ENCODE results near the gene CREB3L1. TPM values are rescaled to one million over a fixed set of nuclear protein-coding genes. Genes with fewer than 3 reads are reported as not detected.
A peak's percentile ranks its signal among the peaks of the same experiment; 100 is the strongest.

The CREB3L1 gene
- total and polyA plus RNA-seq, 2 donors: 20.0 to 44.3 TPM

DNA sequence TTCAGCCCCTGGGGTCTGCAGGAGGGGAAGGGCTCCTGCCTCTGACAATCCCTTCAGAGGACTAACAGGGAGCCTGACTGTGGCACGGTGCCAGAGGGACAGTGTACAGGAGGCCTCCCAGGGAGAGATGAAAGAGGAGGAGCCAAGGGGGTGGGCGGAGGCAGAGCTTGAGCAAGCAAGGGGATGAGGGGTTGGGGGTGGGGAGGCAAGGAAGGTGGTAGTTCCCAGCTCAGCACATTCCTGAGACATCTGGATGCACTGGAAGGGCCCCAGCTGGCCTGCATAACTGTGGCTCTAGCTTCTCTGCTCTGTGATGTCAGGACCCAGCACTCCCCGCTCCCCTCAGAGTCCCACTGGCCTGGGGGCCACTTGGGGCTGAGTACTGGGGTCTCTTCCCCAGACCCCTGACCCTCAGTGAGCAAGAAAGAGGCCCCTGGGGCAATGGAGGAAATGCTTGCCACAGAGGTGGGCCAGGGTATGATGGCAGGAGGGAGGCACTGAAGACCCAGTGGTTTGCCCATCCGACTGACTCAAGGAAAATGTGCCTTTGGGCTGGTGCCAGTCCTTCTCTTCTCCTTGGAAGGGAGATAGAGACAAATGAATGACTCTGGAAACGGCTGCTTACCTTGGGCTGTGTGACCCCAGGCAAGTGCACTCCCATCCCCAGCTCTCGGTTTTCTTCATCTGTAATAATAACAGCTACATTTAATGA lies 13.3 kb downstream of the CREB3L1 start:
- Histone ChIP-seq H3K4me3 (ENCODE audit: low read depth, low read length) (no peak overlapping the region), H3K36me3 (ENCODE audit: insufficient read depth) (no peaks in the 10 kb centered on the region), H3K4me1 (ENCODE audit: insufficient read depth) (no peaks in the 10 kb centered on the region), H3K27ac (ENCODE audit: low read depth) (peak overlapping the region; percentile 34)
- 36% methylated on average over 6 of the region's 6 CpGs for WGBS
- DNase-seq (ENCODE audit: extremely low spot score): no peak

- Histone ChIP-seq H3K4me1 (ENCODE audit: insufficient read depth) (no peaks in the 10 kb centered on the region), H3K27ac (ENCODE audit: low read depth) (peak overlapping the region; percentile 55), H3K36me3 (ENCODE audit: insufficient read depth) (no peaks in the 10 kb centered on the region), H3K4me3 (ENCODE audit: low read depth, low read length) (no peak overlapping the region)
- WGBS: 28% methylated on average over 10 of the region's 10 CpGs
- DNase-seq (ENCODE audit: extremely low spot score): no peak
Measured at GRCh38 chr11:46291441-46292150, 14.1 kb downstream of the CREB3L1 start.

DNA sequence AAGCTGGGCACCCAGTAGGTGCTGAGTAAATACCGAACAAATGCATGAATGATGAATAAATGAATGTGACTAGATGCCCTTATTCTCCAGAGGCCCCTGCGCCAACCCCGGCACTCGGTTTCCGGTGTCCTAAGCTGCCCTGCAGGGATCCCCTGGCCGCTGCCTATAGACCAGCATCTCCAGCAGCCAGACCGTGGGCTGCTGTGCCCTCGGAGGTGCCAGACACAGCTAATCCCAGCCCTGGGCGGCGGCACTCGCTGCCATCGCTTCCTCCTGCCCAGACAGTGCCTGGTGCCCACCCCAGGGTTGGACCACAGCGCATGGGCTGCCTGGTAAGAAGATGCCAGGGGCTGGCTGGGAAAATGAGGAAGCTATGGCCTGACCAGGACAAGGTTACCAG lies 15.6 kb downstream of the CREB3L1 start:
- 83% methylated on average over 13 of the region's 13 CpGs for WGBS
- no peak for DNase-seq (ENCODE audit: extremely low spot score)
- no peak overlapping the region for H3K4me3 ChIP-seq (ENCODE audit: low read depth, low read length)
- H3K36me3 ChIP-seq (ENCODE audit: insufficient read depth): no peaks in the 10 kb centered on the region
- peak overlapping the region; percentile 28 for H3K27ac ChIP-seq (ENCODE audit: low read depth)
- H3K4me1 ChIP-seq (ENCODE audit: insufficient read depth): no peaks in the 10 kb centered on the region

- H3K4me3 ChIP-seq (ENCODE audit: low read depth, low read length): no peak overlapping the region
- 71% methylated on average over 9 of the region's 9 CpGs for WGBS
- no peaks in the 10 kb centered on the region for H3K4me1 ChIP-seq (ENCODE audit: insufficient read depth)
- H3K36me3 ChIP-seq (ENCODE audit: insufficient read depth): no peaks in the 10 kb centered on the region
- no peak for DNase-seq (ENCODE audit: extremely low spot score)
- peak overlapping the region; percentile 28 for H3K27ac ChIP-seq (ENCODE audit: low read depth)
Measured at GRCh38 chr11:46293641-46294103, 16.2 kb downstream of the CREB3L1 start.

DNA sequence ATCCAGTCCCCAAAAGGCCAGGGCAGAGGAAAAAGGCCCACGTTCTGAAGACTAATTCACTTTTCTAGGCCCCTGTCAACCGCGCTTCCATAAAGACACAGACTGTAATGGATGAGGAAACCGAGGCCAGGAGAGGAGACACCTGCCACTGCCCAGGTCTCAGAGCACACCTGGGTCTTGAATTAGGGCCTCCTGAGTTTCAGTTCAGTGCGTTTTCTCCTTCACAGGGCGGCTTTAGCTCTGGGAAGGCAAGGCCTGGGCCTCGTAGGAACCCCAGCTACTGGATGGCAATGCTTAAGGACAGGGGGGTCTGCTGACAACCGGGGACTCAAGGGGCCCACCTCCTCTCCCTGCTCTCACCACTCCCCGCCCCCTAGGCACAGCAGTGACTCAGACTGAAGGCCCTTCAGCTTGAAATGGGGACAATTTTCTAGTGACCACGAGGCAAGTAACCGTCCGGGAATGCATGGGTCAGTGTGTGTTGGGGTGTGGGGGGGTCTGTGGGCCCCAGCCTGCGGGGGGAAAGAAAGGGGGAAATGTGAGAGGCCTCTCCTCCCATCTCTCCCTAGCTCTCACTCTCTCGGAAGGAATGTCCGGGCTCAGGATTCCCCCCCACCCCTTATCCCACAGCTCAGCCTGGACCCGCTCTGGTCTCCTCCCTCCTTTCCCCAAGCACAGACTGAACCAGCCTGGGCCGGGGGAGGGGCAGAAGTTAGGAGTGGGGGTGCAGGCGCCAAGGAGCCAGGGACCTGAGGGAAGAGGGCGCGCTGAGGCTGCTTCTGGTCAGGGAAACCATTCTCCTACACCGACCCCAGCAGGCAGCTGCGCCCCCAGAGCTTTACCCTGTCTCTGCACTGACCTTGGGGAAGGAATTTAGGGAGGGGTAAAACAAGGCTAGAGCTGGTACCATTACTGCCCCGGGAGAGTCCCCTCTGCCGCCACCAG lies 17.2 kb downstream of the CREB3L1 start:
- Histone ChIP-seq H3K4me1 (ENCODE audit: insufficient read depth) (no peaks in the 10 kb centered on the region), H3K36me3 (ENCODE audit: insufficient read depth) (no peaks in the 10 kb centered on the region), H3K4me3 (ENCODE audit: low read depth, low read length) (peak overlapping the region; percentile 34), H3K27ac (ENCODE audit: low read depth) (peak overlapping the region; percentile 19)
- WGBS: 37% methylated on average over 24 of the region's 24 CpGs
- DNase-seq (ENCODE audit: extremely low spot score): no peak

DNA sequence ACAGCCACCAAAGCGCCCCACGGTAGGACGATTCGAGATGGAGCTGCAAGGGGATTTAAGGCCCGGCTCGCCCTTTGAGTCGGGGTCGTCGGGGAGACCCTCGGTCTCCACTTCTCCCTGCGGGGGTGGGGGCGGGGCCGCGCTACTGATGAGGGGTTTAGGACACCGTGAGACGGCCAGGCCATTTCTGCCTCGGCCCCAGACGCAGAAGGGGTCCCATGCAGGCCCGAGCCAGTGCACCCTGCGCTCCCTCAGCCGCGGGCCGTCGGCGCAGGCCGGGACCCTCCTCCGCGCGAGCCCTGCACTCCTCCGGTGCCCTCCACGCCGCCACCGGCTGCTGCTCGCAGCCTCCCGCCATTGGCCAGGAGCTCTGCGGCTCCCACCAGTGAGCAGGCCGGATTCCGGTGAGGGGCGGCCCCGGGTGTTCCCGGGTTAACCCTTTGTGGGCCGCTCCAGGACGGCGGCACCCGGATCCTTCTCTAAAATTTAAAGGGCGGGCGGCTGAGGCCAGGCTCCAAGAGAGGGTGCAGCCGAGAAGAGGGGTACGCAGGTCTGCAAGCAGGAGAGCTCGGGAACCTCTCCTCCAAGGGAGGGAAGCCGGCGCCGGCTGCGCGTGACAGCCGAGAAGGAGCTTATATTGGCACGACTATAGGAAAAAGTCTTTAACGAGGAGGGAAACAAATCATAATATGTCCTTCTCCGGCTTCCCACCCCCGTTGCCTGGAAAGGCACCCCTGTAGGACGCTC lies 18.0 kb downstream of the CREB3L1 start:
- peak overlapping the region; percentile 34 for H3K4me3 ChIP-seq (ENCODE audit: low read depth, low read length)
- no peaks in the 10 kb centered on the region for H3K36me3 ChIP-seq (ENCODE audit: insufficient read depth)
- under 1% methylated on average over 61 of the region's 61 CpGs for WGBS
- no peaks in the 10 kb centered on the region for H3K4me1 ChIP-seq (ENCODE audit: insufficient read depth)
- DNase-seq (ENCODE audit: extremely low spot score): no peak
- H3K27ac ChIP-seq (ENCODE audit: low read depth): peak overlapping the region; percentile 72

DNA sequence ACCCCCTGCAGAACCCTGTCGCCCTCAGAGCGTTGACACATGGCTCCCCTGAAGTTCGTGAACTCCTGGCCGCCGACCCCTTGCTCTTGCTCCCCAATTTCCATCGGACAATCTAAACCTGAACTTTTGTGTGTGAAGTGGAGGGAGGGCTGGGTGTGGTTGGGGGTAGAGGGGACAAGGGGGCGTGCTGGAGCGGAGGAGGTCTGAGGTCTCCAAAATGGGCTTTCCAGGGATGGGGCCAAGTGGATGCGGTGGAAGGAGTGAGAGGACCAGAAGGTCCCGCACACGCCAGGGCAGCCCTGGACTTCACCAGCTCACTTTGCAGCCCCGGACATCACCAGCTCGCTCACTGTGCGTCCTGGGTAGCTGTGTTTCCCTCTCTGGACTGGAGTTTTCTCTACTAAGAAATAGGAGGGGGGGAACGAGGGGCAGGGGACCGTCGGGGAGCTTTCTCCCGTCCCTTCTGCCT lies 18.6 kb downstream of the CREB3L1 start:
- Histone ChIP-seq H3K4me3 (ENCODE audit: low read depth, low read length) (peak overlapping the region; percentile 34), H3K27ac (ENCODE audit: low read depth) (peak overlapping the region; percentile 72), H3K4me1 (ENCODE audit: insufficient read depth) (no peaks in the 10 kb centered on the region), H3K36me3 (ENCODE audit: insufficient read depth) (no peaks in the 10 kb centered on the region)
- no peak for DNase-seq (ENCODE audit: extremely low spot score)
- 5% methylated on average over 18 of the region's 18 CpGs for WGBS

- no peaks in the 10 kb centered on the region for H3K4me1 ChIP-seq (ENCODE audit: insufficient read depth)
- peak overlapping the region; percentile 72 for H3K27ac ChIP-seq (ENCODE audit: low read depth)
- H3K4me3 ChIP-seq (ENCODE audit: low read depth, low read length): peak overlapping the region; percentile 34
- DNase-seq (ENCODE audit: extremely low spot score): peak; percentile 89
- no peaks in the 10 kb centered on the region for H3K36me3 ChIP-seq (ENCODE audit: insufficient read depth)
- WGBS: 13% methylated on average over 26 of the region's 26 CpGs
Measured at GRCh38 chr11:46296528-46297448, 19.3 kb downstream of the CREB3L1 start.

GRCh38 chr11:46298699-46299433 lies 21.4 kb downstream of the CREB3L1 start:
- WGBS: 49% methylated on average over 8 of the region's 8 CpGs
- H3K27ac ChIP-seq (ENCODE audit: low read depth): no peak overlapping the region
- no peaks in the 10 kb centered on the region for H3K36me3 ChIP-seq (ENCODE audit: insufficient read depth)
- DNase-seq (ENCODE audit: extremely low spot score): no peak
- no peak overlapping the region for H3K4me3 ChIP-seq (ENCODE audit: low read depth, low read length)
- H3K4me1 ChIP-seq (ENCODE audit: insufficient read depth): no peaks in the 10 kb centered on the region

DNA sequence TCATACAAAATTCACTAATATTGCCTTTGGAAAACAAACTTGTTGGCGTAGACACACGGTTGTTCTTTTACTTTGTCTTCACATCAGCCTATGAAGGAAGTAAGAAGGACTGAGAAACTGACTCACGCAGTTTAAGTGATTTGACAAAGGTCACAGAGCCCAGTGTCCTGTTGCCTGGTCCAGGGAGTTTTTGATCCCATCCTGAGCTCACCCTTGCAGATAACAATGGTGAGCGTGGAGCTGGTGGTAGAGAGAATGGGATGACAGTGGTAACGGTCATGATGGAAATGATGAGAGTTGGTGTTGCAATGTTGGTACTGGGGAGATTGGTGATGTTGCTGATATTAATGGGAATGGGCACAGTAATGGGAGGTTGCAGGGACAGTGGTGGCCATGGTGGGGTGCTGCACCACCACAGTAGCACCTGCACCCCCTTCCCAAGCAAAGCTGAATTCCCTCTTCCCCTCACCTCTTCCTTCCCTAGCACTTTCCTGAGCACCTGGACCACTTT lies 22.0 kb downstream of the CREB3L1 start:
- H3K4me1 ChIP-seq (ENCODE audit: insufficient read depth): no peaks in the 10 kb centered on the region
- H3K4me3 ChIP-seq (ENCODE audit: low read depth, low read length): no peak overlapping the region
- no peaks in the 10 kb centered on the region for H3K36me3 ChIP-seq (ENCODE audit: insufficient read depth)
- WGBS: 58% methylated on average over 5 of the region's 5 CpGs
- no peak for DNase-seq (ENCODE audit: extremely low spot score)
- no peak overlapping the region for H3K27ac ChIP-seq (ENCODE audit: low read depth)

DNA sequence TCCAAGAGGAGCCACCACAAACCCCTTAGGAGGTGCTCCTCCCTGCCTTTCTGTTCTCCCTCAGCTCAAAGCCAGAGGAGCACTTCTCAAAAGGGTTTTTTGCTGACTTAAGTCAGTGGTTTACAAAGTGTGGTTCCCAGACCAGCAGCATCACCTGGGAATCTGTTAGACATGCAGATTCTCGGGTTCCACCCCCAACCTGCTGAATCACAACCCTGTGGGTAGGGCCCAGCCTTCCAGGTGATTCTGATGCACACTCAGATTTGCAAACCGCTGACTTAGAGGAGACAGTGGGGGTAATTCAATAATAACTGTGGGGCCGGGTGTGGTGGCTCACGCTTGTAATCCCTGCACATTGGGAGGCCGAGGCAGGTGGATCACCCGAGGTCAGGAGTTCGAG lies 22.8 kb downstream of the CREB3L1 start:
- no peaks in the 10 kb centered on the region for H3K36me3 ChIP-seq (ENCODE audit: insufficient read depth)
- 90% methylated on average over 7 of the region's 7 CpGs for WGBS
- H3K27ac ChIP-seq (ENCODE audit: low read depth): no peak overlapping the region
- no peak for DNase-seq (ENCODE audit: extremely low spot score)
- no peak overlapping the region for H3K4me3 ChIP-seq (ENCODE audit: low read depth, low read length)
- no peaks in the 10 kb centered on the region for H3K4me1 ChIP-seq (ENCODE audit: insufficient read depth)
